Measurements from ENCODE around the gene H6PD. TPM values are rescaled to one million over a fixed set of nuclear protein-coding genes. Genes with fewer than 3 reads are reported as not detected.

The H6PD gene
- total RNA-seq, 1 donor, result 27.2 TPM

DNA sequence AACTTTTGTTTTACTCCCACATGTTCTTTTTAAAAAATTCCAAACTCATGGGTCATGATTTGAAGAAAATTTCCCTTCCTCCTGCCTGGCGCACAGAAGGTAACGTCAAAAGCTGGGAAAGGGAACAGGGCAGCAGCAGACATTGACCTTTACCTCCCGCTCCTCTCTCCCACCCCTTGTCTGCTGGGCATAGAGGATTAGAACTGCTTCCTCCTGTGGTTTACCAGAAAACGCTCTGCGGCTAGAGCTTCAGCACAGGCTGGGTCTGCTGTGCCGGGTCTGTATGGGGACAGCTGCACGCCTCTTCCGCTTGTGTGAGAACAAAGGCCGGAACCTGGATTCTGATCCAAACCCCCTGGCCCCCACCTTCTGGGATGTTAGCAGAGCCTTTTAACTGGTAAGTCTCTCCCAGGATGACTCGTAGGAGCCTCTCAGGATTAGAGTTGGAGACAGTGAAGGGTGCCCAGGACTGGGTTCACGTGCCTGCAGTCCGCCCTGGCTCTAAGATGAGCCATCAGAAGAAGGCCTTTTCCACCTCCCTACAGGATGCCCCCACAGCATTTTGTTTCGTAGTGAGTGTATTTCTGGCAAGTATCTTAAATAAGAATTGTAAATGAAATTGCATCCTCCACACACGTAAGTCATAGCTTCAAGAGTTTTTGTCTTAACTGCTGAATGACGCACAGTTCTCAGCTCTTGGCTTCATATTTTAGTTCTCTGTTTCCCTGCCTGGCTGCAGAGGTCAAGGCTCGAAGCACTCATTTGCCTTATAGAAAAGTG is 5.2 kb downstream of the H6PD start:
- TF ChIP-seq, protein P1, sequence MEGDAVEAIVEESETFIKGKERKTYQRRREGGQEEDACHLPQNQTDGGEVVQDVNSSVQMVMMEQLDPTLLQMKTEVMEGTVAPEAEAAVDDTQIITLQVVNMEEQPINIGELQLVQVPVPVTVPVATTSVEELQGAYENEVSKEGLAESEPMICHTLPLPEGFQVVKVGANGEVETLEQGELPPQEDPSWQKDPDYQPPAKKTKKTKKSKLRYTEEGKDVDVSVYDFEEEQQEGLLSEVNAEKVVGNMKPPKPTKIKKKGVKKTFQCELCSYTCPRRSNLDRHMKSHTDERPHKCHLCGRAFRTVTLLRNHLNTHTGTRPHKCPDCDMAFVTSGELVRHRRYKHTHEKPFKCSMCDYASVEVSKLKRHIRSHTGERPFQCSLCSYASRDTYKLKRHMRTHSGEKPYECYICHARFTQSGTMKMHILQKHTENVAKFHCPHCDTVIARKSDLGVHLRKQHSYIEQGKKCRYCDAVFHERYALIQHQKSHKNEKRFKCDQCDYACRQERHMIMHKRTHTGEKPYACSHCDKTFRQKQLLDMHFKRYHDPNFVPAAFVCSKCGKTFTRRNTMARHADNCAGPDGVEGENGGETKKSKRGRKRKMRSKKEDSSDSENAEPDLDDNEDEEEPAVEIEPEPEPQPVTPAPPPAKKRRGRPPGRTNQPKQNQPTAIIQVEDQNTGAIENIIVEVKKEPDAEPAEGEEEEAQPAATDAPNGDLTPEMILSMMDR (IDR thresholded peaks at IDR 0.05; ENCODE audit: insufficient read depth, low read depth, low read length), result no peak
- peak; percentile 98 for DNase-seq (ENCODE audit: low read depth)
- H3K4me3 ChIP-seq (ENCODE audit: low read depth, low read length), result peak overlapping the region; percentile 3

DNA sequence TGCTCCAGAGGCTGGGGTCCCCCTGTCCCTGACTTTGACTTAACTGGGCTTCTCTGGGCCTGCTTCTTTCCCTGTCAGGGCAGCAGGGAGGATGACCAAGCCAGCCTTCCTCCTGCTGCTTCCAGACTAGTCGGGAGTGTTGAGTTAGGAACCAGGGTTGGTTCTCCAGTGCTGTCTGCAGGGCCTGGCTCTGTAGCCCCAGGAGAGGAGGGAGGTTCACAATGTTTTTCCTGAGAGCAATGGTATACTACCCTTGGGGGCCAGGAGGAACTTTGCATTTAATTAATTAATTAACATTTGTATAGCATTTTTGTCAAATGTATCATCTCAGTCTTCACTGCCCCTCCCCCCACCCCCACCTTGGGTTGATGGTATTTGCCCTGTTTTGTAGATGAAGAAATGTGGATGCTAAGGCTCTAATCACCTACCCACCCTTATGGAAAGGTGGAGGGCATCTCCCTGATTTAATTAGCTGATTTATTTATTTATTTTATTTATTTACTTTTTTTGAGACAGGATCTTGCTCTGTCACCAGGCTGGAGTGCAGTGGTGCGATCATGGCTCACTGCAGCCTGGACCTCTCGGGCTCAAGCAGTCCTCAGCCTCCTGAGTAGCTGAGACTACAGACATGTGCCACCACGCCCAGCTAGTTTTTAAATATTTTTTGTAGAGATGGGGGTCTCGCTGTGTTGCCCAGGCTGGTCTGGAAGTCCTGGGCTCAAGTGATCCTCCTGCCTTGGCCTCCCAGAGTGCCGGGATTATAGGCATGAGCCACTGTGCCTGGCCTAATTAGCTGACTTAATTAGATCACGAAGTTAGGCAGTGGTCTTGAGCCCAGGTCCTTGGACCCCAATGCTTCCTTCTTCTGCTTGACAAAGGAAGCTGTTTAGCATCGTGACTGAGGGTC is 6.6 kb downstream of the H6PD start:
- no peak for DNase-seq (ENCODE audit: low read depth)
- TF ChIP-seq, protein P1 (IDR thresholded peaks at IDR 0.05; ENCODE audit: insufficient read depth, low read depth, low read length), result no peak
- no peak overlapping the region for H3K4me3 ChIP-seq (ENCODE audit: low read depth, low read length)

DNA sequence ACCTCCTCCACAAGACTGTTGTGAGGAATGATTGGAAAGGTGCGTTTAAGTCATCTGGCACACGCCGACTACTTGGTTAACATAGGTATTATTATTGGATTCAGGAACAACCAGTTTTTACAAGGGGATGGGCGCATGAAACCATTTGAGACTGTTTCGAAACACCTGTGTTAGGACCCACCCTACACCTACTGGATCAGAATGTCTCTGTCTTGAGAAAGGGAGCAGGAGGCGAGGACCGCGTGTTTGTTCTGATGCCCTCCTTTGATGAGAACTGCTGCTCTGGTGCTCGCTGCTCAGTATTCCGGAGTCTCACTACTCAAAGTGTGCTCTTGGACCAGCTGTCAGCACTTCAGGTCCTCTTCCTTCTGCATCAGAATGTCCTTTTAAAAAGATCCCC is 7.3 kb downstream of the H6PD start:
- H3K4me3 ChIP-seq (ENCODE audit: low read depth, low read length), result no peak overlapping the region
- TF ChIP-seq, protein P1 (IDR thresholded peaks at IDR 0.05; ENCODE audit: insufficient read depth, low read depth, low read length), result no peak
- no peak for DNase-seq (ENCODE audit: low read depth)

DNA sequence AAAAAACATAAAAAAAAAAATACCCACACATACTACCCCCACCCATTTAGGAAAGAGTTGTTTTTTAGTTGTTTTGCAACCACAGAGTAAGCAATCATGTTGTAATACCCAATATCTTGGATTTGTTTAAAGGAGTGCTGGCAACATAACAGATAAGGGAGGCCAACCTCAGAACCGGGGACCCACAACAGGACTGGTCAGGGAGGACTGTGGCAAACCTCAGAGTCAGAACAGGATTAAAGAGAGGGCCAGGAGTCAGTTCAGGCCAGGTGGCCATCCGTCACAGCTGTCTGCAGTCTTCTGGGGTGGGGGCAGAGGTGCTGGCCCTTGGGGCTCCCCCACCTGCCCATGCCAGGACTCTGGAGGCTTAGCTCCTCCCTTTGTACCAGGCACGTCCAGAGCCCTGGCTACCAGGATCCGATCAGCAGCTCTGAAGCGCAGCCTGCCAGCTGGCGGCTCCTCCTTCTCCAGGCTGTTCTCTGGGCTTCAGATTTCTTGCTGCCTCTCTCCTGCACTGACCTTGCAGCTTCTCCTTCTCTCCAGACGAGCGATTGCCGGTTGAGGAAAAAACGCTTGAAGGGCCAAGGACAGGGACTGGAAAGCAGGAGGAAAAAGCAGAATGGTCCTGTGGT is 7.9 kb downstream of the H6PD start:
- peak overlapping the region; percentile 14 for H3K4me3 ChIP-seq (ENCODE audit: low read depth, low read length)

GRCh38 chr1:9243066-9243739 is 8.6 kb downstream of the H6PD start:
- no peak for DNase-seq (ENCODE audit: low read depth)
- H3K4me3 ChIP-seq (ENCODE audit: low read depth, low read length), result peak overlapping the region; percentile 14
- TF ChIP-seq, protein P1 (IDR thresholded peaks at IDR 0.05; ENCODE audit: insufficient read depth, low read depth, low read length), result no peak

More for the DNA sequence above, 7.9 kb downstream of the H6PD start:
- TF ChIP-seq, protein P1 (IDR thresholded peaks at IDR 0.05; ENCODE audit: insufficient read depth, low read depth, low read length), result peak; percentile 11
- DNase-seq (ENCODE audit: low read depth), result peak; percentile 97

Data from fibroblast of villous mesenchyme (primary cell).